Transverse colon (tissue), 3 donors: ENCODE data around the gene TOX4.

Experiments used
- POLR2A ChIP-seq: fragments of 450-650 bp; IDR thresholded peaks from one replicate; pipeline ENCODE4 v1.6.1; 2016; ENCODE audit warnings: antibody characterized with exemption, mild to moderate bottlenecking, moderate library complexity
- TF ChIP-seq, protein P1 (sequence below), 5 experiments: fragments of 200-600 bp in 3 of 5; fragments of 450-650 bp in 2 of 5; sonication (generic) in 3 of 5; IDR thresholded peaks; 1 replicate in 2 of 5; 2 replicates in 3 of 5; pipeline ENCODE4 v1.5.1; 2016 to 2017; ENCODE audit warnings: antibody characterized with exemption in 5 of 5, inconsistent platforms in 3 of 5, mild to moderate bottlenecking in 2 of 5, moderate library complexity in 1 of 5

DNA sequence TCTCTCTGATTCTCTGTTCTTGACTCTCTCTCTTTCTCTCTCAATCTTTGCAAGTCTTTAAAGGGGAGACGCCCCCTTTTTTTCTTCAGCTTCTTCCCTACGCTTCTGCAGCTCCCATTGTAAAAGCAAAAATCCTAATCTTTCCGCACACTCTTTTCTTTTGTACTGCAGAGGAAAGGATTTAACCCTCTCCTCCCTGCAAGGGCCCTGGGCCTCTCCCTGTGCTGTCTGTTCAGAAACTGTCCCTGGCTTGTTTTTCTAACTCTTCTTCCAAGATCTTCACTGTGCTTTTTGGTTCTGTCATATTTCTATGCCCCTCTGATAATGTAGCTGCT, 60.1 kb downstream of the TOX4 start:
- TF ChIP-seq, protein P1, sequence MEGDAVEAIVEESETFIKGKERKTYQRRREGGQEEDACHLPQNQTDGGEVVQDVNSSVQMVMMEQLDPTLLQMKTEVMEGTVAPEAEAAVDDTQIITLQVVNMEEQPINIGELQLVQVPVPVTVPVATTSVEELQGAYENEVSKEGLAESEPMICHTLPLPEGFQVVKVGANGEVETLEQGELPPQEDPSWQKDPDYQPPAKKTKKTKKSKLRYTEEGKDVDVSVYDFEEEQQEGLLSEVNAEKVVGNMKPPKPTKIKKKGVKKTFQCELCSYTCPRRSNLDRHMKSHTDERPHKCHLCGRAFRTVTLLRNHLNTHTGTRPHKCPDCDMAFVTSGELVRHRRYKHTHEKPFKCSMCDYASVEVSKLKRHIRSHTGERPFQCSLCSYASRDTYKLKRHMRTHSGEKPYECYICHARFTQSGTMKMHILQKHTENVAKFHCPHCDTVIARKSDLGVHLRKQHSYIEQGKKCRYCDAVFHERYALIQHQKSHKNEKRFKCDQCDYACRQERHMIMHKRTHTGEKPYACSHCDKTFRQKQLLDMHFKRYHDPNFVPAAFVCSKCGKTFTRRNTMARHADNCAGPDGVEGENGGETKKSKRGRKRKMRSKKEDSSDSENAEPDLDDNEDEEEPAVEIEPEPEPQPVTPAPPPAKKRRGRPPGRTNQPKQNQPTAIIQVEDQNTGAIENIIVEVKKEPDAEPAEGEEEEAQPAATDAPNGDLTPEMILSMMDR (IDR thresholded peaks at IDR 0.05), result no peak
- no peak for TF ChIP-seq POLR2A
